Measurements from ENCODE around the gene MVB12B. TPM values are rescaled to one million over a fixed set of nuclear protein-coding genes. Genes with fewer than 3 reads are reported as not detected.

Gene MVB12B
- total RNA-seq, 1 donor from 2014 or later, result 12.8 TPM

DNA sequence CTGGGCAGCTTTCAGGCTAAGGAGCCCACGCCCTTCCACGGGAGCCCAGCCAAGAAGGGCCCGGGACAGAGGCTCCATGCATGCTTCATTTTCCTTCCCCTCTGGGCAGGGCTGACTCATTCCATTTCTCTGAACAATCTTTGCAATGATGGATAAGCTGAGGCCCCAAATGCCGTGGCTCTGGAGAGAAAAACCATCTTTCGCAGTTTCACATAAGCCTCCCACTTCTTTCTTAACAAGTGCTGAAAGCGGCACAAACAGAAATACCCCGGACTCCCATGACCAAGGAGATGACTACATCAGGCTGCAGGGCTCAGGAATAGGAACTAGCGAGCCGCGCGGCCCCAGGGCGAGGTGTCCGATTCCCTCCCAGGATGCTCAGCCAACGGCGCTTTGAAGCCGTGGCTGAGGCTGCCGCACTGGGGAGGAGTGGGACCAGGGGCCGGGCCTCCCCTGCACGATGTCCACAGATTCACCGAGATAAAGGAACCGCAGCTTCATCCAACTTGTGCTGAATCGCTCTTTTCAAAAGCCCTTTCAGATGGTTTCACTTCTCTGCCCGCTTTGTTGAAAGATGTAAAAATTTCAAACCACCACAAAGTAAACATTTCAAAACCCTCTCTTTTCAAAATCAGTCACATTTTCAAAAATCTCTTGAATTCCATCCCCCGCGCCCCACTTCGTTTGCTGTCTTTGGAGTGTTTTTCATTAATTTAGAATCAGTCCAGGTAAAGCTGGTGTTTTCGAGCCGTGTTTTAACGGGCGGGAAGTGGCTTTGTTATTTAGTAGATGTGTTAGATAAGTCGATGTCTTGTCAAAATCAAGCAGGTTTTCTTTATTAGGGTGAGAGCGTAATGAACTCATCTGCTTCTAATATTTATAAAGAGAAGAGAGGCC is 190.6 kb downstream of the MVB12B start:
- no peaks in the 10 kb centered on the region for H4K20me1 ChIP-seq (ENCODE audit: insufficient read depth, low read length)
- no peaks in the 10 kb centered on the region for H3K79me2 ChIP-seq (ENCODE audit: insufficient read depth, low read length)
- peak overlapping the region; percentile 50 for H3K4me3 ChIP-seq (ENCODE audit: insufficient read depth, low read depth, low read length)
- H3K4me2 ChIP-seq (ENCODE audit: low read length), result peak overlapping the region; percentile 87
- peak overlapping the region; percentile 41 for H3K9ac ChIP-seq (ENCODE audit: low read length)
- Mint-ChIP-seq H3K27me3 (ENCODE audit: low read depth, unreplicated experiment) (peaks cover 28% of the 10 kb centered on the region), H3K36me3 (ENCODE audit: low read depth, unreplicated experiment) (no peaks in the 10 kb centered on the region), H3K27ac (ENCODE audit: unreplicated experiment) (no peak overlapping the region), H3K4me3 (ENCODE audit: unreplicated experiment) (peak overlapping the region; percentile 58), H3K9me3 (ENCODE audit: unreplicated experiment) (no peaks in the 10 kb centered on the region), H3K4me1 (ENCODE audit: low read depth, unreplicated experiment) (peaks cover 7% of the 10 kb centered on the region)
- peaks cover 7% of the 10 kb centered on the region for H3K4me1 ChIP-seq (ENCODE audit: insufficient read depth, low read length)
- H3K36me3 ChIP-seq (ENCODE audit: insufficient read depth, low read length), result no peaks in the 10 kb centered on the region
- no peaks in the 10 kb centered on the region for H3K9me3 ChIP-seq (ENCODE audit: insufficient read depth, low read depth, low read length)
- peak; percentile 78 for DNase-seq (ENCODE audit: low read depth)
- TF ChIP-seq EZH2 (IDR thresholded peaks at IDR 0.05; ENCODE audit: insufficient read depth, low read length) (no peak), CTCF (IDR thresholded peaks at IDR 0.05; ENCODE audit: insufficient read depth, low read depth, low read length) (no peak)
- peak overlapping the region; percentile 44 for H2AFZ ChIP-seq (ENCODE audit: low read depth, low read length)
- peaks cover 46% of the 10 kb centered on the region for H3K27me3 ChIP-seq (ENCODE audit: insufficient read depth, low read length)
- FAIRE-seq, result peak; percentile 34
- H3K27ac ChIP-seq (ENCODE audit: low read depth, low read length), result no peak overlapping the region

GRCh38 chr9:126517833-126518356 is 191.3 kb downstream of the MVB12B start:
- Histone ChIP-seq H3K9me3 (ENCODE audit: insufficient read depth, low read depth, low read length) (no peaks in the 10 kb centered on the region), H3K9ac (ENCODE audit: low read length) (no peak overlapping the region), H3K27me3 (ENCODE audit: insufficient read depth, low read length) (peaks cover 46% of the 10 kb centered on the region), H4K20me1 (ENCODE audit: insufficient read depth, low read length) (no peaks in the 10 kb centered on the region), H3K36me3 (ENCODE audit: insufficient read depth, low read length) (no peaks in the 10 kb centered on the region), H2AFZ (ENCODE audit: low read depth, low read length) (no peak overlapping the region), H3K27ac (ENCODE audit: low read depth, low read length) (no peak overlapping the region), H3K4me1 (ENCODE audit: insufficient read depth, low read length) (peaks cover 7% of the 10 kb centered on the region), H3K79me2 (ENCODE audit: insufficient read depth, low read length) (no peaks in the 10 kb centered on the region), H3K4me2 (ENCODE audit: low read length) (peak overlapping the region; percentile 87), H3K4me3 (ENCODE audit: insufficient read depth, low read depth, low read length) (no peak overlapping the region)
- no peak overlapping the region for H3K27ac Mint-ChIP-seq (ENCODE audit: unreplicated experiment)
- DNase-seq (ENCODE audit: low read depth), result no peak
- TF ChIP-seq EZH2 (IDR thresholded peaks at IDR 0.05; ENCODE audit: insufficient read depth, low read length) (no peak), CTCF (IDR thresholded peaks at IDR 0.05; ENCODE audit: insufficient read depth, low read depth, low read length) (no peak)
- peak; percentile 20 for FAIRE-seq
- peaks cover 7% of the 10 kb centered on the region for H3K4me1 Mint-ChIP-seq (ENCODE audit: low read depth, unreplicated experiment)
- no peaks in the 10 kb centered on the region for H3K36me3 Mint-ChIP-seq (ENCODE audit: low read depth, unreplicated experiment)
- H3K4me3 Mint-ChIP-seq (ENCODE audit: unreplicated experiment), result no peak overlapping the region
- no peaks in the 10 kb centered on the region for H3K9me3 Mint-ChIP-seq (ENCODE audit: unreplicated experiment)
- H3K27me3 Mint-ChIP-seq (ENCODE audit: low read depth, unreplicated experiment), result peaks cover 32% of the 10 kb centered on the region

Data from astrocyte (in vitro differentiated cells and primary cell).